B cell (primary cell): ENCODE results near the gene MED25.

ENCODE experiments used
- EZH2 ChIP-seq: IDR thresholded peaks from 2 replicates; pipeline ENCODE4 v1.6.1; 2012; ENCODE audit warnings: borderline replicate concordance, low read depth, mild to moderate bottlenecking, moderate library complexity, low read length; ENCODE audit not compliant: insufficient read depth, poor library complexity, severe bottlenecking
- TF ChIP-seq, protein P1 (sequence below): fragments of 200-600 bp; IDR thresholded peaks from one replicate; pipeline ENCODE4 v1.8.0; 2022; ENCODE audit warnings: antibody characterized with exemption, mild to moderate bottlenecking

DNA sequence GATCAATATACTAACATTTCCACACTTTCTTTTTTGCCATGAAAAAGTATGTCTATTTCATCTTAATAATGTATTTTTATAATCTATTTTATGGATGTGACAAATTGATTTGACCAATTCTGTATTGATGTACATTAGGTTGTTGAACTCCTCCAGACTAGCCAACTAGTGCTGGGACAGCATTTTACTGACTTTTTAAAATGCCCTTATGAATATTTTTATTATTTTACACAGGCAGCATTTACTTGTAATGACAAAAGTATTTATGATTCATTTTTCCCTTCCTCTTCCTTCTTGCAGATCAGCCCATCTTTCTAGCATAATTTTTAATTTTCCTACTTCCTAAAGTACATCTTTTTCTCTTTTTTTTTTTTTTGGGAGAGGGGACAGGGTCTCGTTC, 4.1 kb upstream of the MED25 start:
- TF ChIP-seq, protein P1, sequence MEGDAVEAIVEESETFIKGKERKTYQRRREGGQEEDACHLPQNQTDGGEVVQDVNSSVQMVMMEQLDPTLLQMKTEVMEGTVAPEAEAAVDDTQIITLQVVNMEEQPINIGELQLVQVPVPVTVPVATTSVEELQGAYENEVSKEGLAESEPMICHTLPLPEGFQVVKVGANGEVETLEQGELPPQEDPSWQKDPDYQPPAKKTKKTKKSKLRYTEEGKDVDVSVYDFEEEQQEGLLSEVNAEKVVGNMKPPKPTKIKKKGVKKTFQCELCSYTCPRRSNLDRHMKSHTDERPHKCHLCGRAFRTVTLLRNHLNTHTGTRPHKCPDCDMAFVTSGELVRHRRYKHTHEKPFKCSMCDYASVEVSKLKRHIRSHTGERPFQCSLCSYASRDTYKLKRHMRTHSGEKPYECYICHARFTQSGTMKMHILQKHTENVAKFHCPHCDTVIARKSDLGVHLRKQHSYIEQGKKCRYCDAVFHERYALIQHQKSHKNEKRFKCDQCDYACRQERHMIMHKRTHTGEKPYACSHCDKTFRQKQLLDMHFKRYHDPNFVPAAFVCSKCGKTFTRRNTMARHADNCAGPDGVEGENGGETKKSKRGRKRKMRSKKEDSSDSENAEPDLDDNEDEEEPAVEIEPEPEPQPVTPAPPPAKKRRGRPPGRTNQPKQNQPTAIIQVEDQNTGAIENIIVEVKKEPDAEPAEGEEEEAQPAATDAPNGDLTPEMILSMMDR: no peak
- no peak for TF ChIP-seq EZH2
